ENCODE measurements around the gene NR2C2.
"Not testable (repeated sequence)": the region's sequence is repeated elsewhere in the genome, so short reads cannot be mapped to it uniquely, and the experiment has no call there.

The NR2C2 gene

GRCh38 chr3:14962762-14963161, 15.4 kb downstream of the NR2C2 start:
- DNase-seq = no peak

- no peak for DNase-seq
Measured at GRCh38 chr3:14967285-14967684, 19.9 kb downstream of the NR2C2 start.

- no peak for DNase-seq
Measured at GRCh38 chr3:14969671-14970070, 22.3 kb downstream of the NR2C2 start.

- no peak for DNase-seq
Measured at GRCh38 chr3:14976317-14976716, 28.9 kb downstream of the NR2C2 start.

GRCh38 chr3:14980689-14981088, 33.3 kb downstream of the NR2C2 start:
- DNase-seq = no peak

GRCh38 chr3:14984581-14985113, 37.3 kb downstream of the NR2C2 start:
- no peak for DNase-seq

GRCh38 chr3:14988988-14989394, 41.6 kb downstream of the NR2C2 start:
- no peak for DNase-seq

GRCh38 chr3:14989943-14990779, 42.8 kb downstream of the NR2C2 start:
- no peak for DNase-seq

GRCh38 chr3:14990780-14991148, 43.4 kb downstream of the NR2C2 start:
- no peak for DNase-seq

GRCh38 chr3:14991151-14991742, 43.9 kb downstream of the NR2C2 start:
- DNase-seq = no peak

GRCh38 chr3:14991818-14992612, 44.6 kb downstream of the NR2C2 start:
- DNase-seq = no peak

GRCh38 chr3:14997941-14998340, 50.6 kb downstream of the NR2C2 start:
- DNase-seq = no peak

- not testable (repeated sequence) for DNase-seq
Measured at GRCh38 chr3:14999182-14999581, 51.8 kb downstream of the NR2C2 start.

- DNase-seq = no peak
Measured at GRCh38 chr3:15007681-15008141, 60.3 kb downstream of the NR2C2 start.

GRCh38 chr3:15009167-15009566, 61.8 kb downstream of the NR2C2 start:
- DNase-seq = no peak

GRCh38 chr3:15010664-15011063, 63.3 kb downstream of the NR2C2 start:
- DNase-seq = no peak

- DNase-seq = no peak
Measured at GRCh38 chr3:15011174-15011573, 63.8 kb downstream of the NR2C2 start.

- DNase-seq = no peak
Measured at GRCh38 chr3:15014606-15015328, 67.4 kb downstream of the NR2C2 start.

- DNase-seq = no peak
Measured at GRCh38 chr3:15015456-15015855, 68.1 kb downstream of the NR2C2 start.

- no peak for DNase-seq
Measured at GRCh38 chr3:15017191-15017590, 69.8 kb downstream of the NR2C2 start.

GRCh38 chr3:15023249-15023648, 75.9 kb downstream of the NR2C2 start:
- no peak for DNase-seq

GRCh38 chr3:15023719-15024118, 76.3 kb downstream of the NR2C2 start:
- no peak for DNase-seq

- no peak for DNase-seq
Measured at GRCh38 chr3:15029625-15030024, 82.2 kb downstream of the NR2C2 start.

Measured in T-helper 9 cell (primary cell).